NCI-H187 treated with DMSO at 0.1 percent for 48 hours (cell line): Measurements from ENCODE around the gene PDCD6IP.
"Not testable (repeated sequence)": the region's sequence is repeated elsewhere in the genome, so short reads cannot be mapped to it uniquely, and the experiment has no call there.

ENCODE experiments used
- DNase-seq: peaks from one replicate; lab custom pipeline; 2025; lab: John Stamatoyannopoulos, UW

Gene PDCD6IP

DNA sequence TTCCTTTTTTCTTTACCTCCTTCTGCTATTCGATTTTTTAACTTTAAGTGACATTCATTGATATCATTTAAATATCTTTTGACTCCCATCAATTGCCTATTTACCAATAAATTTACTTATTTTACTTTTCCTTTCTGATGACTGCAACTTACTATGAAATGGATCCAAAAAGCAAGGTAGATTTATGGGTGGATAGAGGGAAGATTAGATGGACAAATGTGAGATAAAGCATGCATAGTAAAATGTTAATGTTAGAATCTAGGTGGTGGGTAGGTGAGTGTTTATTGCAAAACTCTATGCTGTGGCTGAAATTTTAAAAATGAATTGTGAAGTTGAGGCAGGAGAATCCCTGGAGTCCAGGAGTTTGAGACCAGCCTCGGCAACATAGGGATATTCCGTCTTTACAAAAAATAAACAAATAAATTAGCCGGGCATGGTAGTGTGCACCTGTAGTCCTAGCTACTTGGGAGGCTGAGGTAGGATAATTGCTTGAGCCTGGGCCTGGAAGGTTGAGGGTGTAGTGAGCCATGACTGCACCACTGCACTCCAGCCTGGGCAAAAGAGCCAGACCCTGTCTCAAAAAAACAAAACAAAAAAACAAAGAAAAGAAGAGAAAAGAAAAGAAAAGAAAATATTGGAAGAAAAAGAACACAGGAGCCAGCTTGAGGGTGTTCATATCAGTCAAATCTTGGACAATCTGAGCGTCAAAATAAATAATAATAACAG lies 6.1 kb upstream of the PDCD6IP start:
- DNase-seq, result no peak

DNA sequence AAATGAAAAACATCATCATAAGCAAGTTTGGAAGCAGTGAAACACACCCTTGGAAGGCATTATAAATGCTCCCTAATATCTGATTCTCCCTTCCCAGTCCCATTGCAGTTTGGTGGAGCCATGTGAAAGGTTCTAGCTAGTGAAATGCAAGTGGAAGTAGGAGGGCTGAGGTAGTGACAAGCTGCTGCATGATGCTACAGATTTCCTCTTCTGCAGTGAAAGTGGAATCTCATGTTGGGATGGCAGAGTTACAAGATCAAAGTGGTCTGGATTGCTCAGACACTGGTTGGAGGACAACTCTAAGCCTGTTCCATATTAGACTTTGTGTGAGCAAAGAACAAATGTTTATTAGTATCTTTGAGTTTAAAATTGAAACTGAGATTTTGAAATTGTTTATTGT lies 3.3 kb upstream of the PDCD6IP start:
- DNase-seq, result no peak

DNA sequence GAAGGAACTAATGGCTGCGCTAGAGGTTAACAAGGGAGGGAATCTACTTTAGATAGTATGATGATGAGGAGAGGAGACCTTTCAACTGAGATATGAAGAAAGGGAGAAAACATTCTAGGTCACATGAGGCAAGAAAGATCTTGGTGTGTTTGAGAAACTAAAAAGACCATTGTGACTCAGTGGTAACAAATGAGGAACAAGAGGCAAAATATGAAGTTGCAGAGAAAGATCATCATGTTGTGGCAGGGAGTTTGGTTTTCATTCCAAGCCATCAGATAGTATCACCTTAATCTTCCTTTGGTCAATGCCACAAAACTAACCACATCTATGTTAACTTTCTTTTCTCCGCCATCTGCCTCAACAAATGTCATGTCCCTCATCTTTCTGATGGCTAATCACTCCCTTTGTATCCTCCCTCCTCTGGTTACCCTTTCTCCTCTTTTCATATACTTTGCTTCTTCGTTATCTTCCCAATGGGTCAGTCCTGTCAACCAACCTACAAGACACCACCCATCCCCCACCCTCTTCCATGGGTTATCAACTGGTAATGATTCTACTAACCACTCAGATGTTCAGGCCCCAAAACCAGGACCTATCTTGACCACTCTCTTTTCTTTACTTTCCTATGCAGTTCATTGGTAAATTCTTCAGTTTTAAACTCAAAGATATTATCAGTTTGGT lies 2.4 kb upstream of the PDCD6IP start:
- DNase-seq, result no peak

DNA sequence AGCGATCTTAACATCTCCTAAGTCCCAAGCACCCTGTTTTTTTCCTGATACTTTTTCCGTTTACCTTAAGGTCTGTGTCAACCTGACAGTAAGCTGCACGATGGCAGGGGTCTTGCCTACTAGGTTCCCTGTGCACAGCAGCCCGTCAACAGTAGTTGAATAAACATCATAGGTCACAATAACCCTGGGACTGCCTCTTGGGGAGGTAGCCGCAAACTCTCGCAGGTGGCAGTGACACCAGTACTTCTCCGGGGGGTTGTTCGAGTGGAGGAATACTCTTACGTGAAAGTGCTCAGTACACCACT lies 365 bp upstream of the PDCD6IP start:
- DNase-seq, result no peak

DNA sequence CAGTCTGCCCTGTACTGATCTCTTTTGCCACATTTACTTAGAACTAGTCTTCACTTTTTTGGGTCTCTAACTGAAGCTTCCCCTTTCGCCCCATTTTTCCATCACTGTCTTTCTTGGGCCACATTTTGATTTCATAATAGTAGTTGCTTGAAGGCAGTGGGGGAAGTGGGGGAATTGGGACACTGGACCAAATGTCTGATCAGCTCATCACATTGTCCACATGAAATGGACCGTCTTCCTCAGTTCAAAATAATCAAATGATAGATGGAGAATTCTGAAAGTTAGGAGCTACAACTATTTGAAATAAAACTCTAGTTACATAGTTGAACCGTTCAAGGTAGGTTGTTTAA lies 747 bp downstream of the PDCD6IP start:
- no peak for DNase-seq

DNA sequence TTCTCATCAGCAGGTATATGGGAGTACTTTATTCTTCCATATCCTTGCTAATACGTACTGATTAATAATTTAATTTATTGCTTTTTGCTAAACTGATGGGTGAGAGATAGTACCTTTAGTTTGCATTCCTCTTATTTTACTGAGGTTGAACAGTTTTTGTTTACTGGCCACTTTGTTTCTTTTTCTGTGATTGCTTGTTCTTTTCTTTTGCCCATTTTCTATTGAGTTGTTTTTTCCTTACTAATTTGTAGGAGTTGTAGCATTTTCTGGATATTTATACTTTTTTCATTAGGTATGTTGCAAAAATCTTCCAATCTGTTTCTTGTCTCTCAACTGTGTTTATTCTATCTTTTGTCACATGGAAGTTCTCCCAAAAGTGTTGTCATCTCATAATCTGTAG lies 4.8 kb downstream of the PDCD6IP start:
- no peak for DNase-seq

DNA sequence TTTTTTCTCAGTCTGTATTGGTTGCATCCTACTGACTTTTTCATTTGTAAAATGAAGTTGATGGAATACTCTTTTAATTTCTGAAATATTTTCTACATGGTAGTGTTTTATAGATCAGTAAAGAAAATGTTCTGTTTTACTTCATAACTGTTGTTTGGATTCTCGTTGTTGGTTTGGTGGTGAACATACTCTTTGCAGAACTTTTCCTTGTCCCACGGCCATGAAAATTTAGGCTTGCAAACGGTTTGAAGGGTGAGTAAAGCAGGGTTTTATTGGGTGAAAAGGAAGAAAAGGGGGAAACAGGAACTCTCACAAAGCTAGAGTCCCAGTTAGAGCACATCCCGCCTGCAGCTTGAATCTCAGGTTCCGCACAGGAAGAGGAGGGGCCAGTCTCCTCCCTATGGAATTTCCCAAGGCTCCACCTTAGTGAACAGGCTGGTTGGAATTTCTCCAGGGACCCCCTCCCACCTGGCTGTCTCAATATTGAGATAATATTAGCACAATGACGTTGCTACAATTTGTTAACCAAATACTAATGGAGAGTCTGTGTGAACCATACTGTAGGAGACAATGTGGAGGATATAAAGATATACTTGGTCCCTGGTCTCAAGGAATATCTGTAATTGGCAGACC lies 5.6 kb downstream of the PDCD6IP start:
- DNase-seq, result no peak

DNA sequence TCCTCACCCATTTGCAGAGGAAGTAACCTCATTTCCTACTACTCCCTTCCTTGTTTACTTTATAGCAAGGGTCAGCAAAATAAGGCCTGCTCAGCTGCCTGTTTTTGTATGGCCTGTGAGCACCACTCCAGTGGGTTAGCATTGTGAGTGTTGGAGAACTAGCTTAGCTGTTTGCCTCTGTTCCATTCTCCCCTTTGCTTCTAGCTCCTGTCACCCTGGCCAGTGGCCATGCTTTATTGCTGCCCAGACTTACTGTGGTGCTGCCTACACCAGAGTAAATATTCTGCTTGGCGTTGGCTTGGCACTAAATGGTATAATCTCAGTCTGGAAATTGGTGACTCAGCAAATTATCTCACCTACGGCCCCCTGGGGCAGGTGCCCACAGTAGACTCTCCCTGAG lies 8.8 kb downstream of the PDCD6IP start:
- no peak for DNase-seq

DNA sequence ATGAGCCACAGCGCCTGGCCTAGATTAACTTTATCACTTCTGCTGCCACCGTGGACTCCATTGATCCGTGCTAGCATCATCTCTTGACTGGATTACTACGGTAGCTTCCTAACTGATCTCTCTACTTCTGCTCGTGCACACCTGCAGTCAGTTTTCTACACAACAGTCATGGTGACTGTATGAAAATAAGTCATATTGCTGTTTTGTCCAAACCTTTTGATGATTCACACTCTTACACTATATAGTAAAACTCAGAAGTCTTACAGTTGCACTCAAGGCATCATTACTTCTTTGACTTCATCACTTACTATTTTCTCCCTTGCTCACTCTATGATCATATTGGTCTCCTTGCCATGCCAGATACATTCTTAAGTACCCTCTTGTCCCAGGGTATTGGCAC lies 10.1 kb downstream of the PDCD6IP start:
- no peak for DNase-seq

DNA sequence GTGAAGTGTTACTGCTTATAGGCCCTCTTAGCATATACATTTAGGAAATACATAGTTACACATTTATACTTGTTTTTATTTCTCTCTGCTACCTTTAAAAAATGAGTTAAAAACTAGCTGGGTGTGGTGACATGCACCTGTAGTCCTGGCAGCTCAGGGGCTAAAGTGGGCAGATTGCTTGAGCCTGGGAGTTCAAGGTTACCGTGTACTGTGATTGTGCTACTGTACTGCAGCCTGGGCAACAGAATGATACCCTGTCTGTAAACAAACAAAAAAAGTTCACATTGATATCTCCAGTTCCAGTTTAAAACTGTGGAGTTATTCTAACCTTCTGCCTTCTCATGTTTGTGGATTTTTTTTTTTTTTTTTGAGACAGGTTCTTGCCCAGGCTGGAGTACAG lies 12.1 kb downstream of the PDCD6IP start:
- no peak for DNase-seq

DNA sequence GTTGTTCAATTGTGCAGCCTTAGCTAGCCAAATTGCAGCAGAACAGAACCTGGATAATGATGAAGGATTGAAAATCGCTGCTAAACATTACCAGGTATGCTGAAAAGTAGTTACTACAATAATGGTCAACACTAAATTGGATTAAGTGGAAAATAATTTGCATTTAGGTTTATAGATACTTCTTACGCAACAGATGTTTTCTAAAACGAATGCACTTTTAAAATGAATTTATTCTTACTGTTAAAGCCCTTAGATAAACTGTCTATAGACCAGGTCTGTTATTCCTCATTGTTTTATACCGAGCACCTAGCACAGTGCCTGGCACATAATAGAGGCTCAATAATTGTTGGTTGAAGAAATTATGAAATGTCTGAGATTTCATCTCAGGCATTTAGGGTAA lies 23.6 kb downstream of the PDCD6IP start:
- no peak for DNase-seq

DNA sequence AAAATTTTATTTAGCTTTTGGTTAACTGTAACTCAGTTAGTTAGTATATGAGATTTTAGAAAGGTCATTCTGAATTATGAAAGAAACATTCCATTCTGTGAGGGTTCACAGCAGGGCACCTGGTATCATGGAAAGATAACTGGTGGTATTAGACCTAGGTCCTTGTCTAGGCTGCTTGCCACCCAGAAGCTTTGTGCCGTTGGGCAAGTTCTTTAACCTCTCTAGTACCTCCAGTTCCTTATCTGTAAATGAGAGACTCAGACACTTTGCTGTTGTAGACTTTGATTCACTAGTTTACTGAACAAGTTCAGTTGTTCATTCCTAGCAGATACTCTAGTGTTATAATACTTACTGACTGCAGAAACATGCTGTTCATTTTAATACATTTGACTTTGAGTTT lies 25.4 kb downstream of the PDCD6IP start:
- DNase-seq, result no peak

DNA sequence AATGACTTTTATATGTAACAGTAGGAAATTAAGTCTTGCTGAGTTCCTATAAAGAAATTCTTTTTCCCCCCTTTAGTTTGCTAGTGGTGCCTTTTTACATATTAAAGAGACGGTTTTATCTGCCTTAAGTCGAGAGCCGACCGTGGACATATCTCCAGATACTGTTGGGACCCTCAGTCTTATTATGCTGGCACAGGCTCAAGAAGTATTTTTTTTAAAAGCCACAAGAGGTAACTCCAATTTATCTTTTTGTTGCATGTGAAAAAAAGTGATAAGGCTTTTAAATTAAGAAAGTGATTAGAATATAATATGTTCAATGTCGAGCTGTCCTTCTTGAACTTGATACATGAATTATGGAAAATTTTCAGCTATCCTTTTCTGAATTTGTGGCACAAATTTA lies 26.7 kb downstream of the PDCD6IP start:
- DNase-seq, result no peak

DNA sequence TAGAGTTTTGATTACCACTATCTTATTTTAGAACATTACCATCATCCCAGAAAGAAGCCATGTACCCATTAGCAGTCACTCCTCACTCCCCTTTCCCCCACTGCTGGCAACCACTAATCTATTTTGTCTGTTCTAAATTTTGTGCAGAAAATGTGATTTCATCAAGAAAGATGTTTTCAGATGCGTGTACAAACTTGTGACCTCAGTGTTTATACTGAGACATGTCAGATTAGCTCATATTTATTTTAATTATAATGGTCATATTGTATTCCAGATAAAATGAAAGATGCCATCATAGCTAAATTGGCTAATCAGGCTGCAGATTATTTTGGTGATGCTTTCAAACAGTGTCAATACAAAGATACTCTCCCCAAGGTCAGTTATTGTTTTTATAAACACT lies 27.8 kb downstream of the PDCD6IP start:
- no peak for DNase-seq

DNA sequence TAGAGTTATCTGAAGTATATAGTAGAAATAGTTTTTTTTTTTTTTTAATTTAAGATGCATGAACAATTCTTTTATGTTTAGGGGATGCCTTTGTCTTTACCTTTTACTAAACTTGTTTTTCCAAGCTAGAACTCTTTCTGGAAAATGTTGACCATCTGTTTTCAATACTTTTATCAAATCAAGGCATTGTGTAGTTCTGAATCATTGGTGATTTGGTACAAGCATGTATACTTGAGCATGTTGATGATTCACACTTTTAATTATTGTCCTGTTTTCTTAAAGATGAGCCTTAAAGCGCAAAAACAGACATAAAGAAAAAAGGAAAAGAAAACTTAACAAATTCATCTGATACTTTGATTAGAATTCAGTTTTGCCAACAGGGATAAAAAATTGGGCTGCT lies 28.3 kb downstream of the PDCD6IP start:
- no peak for DNase-seq

DNA sequence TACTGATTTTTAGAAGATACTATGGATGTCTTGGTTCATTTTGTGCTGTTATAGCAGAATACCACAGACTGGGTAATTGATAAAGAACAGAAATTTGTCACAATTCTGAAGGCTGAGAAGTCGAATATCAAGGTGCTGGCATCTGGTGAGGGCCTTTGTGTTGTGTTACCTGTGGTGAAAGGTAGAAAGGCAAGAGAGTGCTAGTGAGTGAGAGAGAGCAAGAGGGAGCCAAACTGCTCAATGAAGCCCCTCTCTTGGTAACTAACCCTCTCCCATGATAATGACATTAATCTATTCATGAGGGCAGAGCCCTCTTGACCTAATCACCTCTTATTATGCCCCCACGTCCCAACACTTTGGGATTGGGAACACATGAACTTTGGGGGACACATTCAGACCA lies 31.3 kb downstream of the PDCD6IP start:
- no peak for DNase-seq

DNA sequence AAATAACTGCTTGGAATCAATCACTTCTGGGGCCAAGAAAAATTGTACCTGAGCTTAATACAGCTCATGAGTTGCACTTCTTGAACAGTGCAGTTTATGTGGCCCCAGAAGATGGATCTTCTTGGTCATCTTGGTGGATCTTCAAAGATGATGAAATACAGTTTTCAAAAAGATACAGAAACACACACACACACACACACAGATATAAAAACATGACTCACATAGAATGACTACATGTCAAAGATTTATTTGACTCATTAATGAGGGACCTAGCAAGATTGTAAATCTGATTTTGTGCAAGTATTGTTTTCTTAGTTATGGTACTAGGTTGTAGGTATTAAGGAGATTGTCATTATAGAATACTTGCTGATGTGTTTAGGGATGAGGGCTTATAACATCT lies 32.6 kb downstream of the PDCD6IP start:
- no peak for DNase-seq

DNA sequence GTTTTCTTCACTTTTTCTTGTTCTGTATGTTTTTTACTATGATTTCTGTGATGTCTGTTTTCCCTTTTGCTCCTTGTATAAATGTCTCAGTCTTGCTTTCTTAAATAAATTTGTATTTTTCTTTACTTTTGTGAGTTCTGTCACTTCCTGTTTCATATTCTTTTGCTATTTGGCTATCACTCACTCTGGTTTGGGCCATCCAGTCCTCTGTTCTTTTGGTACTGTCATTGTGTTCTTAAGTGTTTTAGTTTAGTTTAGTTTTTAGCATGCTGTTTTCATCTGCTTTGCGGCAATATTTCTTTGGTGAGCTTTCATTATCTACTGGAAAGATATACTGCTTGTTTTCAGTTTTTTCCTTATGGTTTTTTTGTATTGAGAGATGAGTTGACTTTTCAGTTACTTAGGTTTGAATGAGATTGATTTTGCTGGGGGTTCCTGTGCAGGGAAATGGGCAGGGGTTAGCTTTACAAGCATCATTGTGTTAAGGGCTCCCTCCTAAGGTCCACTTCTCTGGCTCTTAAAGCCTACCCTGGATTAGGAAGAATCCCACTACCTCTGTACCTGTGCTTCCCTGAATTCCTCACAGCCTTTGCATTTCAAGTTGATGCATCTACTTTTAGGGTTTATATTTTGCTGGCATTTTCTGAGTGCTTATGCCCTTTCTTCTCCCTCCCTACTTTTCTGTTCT lies 35.1 kb downstream of the PDCD6IP start:
- DNase-seq, result no peak

DNA sequence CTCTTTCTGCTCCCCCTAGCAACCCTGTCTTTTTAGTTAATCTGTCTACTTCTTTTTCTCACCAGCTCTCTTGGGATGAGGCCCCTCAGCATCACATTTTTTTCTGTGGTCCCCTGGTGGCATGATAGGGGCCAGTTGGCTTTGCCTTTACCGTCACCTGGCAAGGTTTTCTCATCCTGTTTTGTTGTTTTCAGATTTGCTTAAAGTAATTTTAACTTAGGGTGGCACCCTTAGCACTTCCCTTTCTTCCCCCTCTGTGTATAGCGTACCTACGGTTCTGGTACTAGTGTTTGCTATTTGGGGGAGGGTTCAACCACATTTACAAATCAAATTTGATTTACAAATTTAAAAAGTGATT lies 35.6 kb downstream of the PDCD6IP start:
- no peak for DNase-seq

DNA sequence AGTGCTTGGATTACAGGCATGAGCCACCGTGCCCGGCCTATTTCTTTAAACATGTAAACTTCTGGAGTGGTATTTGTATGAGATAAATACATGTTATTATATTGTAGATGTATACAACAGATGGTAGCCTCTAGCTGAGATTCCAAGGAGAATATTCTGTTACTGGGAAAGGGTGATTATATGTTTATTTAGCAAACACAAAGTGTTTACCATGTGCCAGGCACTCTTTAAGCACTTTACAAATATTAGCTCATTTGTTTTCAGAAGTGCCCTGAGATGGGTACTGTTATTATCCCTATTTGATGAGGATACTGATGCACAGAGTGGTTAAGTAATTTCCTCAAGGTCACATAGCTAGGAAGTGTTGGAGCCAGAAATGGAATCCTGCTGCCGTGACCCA lies 38.8 kb downstream of the PDCD6IP start:
- DNase-seq, result not testable (repeated sequence)

DNA sequence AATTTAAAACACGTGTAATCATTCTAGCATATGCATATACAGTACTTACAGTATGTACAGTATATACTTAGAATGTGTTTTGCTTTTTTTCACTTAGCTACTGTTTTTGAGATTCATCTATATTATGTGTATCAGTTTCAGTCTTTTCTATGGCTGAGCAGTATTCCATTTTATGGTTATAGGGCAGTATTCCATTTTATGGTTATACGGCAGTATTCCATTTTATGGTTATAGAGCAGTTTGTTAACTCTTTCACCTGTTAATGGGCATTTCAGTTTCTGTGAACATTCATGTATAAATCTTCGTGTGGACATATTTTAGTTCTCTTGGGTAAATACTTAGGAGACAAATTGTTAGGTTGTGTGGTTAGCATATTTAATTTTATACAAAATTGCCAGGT lies 40.9 kb downstream of the PDCD6IP start:
- no peak for DNase-seq

DNA sequence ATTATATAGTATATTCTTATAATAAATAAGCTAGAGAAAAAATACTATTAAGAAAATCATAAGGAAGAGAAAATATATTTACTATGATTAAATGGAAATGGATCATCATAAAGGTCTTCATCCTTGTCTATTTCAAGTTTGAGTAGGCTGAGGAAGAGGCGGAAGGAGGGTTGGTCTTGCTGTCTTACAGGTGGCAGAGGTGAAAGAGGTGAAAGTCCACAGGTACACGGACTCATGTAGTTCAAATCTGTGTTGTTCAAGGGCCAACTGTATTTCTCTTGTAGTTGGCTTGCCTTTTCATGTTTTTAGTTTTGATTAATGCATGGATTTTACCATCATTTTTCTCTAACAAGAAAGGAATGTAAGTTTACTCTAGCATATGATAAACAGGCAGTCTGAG lies 41.7 kb downstream of the PDCD6IP start:
- DNase-seq, result no peak

DNA sequence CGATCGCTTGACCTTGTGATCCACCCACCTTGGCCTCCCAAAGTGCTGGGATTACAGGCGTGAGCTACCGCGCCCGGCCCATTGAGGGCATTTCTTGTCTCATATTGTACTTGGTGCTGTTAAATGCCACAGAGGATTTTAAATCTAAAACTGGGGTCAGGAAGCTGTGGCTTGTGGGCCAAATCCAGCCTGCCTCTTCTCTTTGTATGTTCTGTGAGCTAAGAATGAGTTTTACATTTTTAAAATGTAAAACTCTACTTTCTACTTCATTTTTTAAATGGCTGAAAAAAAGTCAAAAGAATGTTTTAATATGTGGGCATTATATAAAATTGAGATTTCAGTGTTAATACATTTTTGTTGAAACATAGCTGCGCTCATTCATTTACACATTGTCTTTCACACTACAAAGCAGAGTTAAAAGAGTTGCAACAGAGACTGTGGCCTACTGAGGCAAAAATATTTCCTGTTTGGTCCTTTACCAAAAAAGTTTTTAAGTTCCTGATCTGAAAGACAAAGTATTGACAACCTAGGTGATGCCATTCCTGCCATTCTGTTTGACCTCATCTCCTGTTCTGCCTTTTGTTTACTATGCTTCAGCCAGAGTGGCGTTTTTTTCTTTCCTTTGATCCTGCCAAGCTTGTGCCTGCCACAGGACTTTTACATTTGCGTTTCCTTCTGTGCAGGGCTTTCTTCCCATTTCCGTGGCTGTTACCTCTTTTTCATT lies 50.4 kb downstream of the PDCD6IP start:
- DNase-seq, result no peak
